HTR-8/SVneo (cell line): ENCODE results near the gene PCNX2.

ENCODE experiments used
- DNase-seq: peaks from one replicate; pipeline ENCODE4 v3.0.0; 2011; ENCODE audit warnings: low spot score, mixed read lengths; ENCODE audit not compliant: insufficient read length
- FAIRE-seq: peaks from 2 replicates; lab custom pipeline; 2011; peaks lifted over from hg19 to GRCh38; lab: Jason Lieb, UNC

PCNX2 gene

DNA sequence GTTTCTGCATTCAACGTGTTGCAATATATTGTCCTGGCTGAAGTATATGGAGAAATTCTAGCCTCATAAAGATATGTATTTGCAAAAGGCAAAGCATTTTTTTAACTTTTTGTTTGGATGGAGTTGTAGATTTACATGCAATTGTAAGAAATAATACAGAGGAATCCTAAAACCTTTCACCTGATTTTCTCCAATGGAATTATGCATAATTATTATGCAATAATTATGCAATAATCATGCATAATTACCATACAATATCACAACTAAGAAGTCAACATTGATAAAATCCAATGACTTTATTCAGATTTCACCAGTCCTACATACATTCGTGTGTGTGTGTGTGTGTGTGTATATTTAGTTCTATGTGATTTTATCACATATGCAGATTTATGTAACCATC lies 24.5 kb upstream of the PCNX2 start:
- FAIRE-seq, result no peak
- no peak for DNase-seq

- DNase-seq, result no peak
Observed at GRCh38 chr1:233319272-233319671, 23.7 kb upstream of the PCNX2 start.

GRCh38 chr1:233316473-233316872 lies 20.9 kb upstream of the PCNX2 start:
- no peak for DNase-seq
- FAIRE-seq, result no peak

More at GRCh38 chr1:233319272-233319671, 23.7 kb upstream of the PCNX2 start:
- FAIRE-seq, result no peak

DNA sequence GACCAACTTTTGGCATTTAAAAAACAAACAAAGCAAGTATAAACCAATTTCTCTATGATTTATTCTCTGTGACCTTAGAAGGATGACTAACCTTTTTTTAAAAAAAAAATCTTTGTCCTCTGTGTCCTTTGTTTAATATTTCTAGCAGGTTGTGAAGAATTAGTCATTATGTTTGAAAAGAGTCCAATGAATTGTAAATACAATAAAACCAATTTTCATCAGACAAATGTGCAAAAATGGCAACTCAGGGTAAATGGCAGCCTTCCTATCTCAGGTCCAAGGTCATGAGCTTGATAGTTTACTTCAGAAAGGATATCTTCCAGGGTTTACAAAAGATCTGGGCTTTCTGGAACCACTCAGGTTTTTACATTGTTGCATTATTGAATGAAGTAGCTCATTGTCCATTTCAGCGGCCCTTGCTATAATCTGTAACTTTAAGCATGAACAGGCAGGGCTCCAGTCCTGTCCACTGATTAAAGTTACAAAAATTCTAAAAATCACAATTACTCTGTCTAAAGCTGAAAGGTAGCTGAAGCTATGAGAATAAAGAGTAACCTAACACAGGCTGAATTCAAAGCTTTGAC lies 20.3 kb upstream of the PCNX2 start:
- FAIRE-seq (no peak), DNase-seq (no peak)

DNA sequence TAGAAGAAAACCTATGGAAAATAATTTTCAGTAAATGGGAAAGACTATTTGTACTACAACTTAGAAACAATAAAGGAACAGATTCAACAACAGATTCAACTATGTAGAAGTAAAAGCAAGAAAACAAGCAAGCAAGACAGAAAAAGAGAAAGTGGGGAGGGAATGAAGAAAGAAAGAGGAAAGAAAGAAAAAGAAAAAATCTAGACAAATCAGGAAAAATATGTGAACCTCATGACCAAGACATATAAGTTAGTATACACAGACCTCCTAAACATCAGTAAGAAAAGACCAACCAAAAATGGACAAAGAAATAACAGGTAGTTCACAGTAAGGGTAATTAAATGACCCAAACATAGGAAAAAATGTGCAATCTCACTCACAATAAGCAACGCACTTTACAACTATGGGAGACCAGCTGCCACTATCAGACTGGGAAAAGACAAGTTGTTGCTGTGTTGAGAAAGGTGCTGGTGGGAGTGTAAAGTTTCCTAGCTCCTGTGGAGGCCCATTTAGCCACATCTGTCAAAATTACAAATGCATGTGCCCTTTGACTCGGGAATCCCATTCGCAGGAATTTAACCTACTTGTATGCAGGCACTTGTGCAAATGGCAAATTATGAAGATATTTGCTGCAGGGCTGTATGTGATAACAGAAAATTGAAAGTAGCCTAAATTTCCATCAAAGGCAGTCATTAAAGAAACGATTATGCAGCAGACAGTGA lies 18.1 kb upstream of the PCNX2 start:
- FAIRE-seq (no peak), DNase-seq (no peak)

DNA sequence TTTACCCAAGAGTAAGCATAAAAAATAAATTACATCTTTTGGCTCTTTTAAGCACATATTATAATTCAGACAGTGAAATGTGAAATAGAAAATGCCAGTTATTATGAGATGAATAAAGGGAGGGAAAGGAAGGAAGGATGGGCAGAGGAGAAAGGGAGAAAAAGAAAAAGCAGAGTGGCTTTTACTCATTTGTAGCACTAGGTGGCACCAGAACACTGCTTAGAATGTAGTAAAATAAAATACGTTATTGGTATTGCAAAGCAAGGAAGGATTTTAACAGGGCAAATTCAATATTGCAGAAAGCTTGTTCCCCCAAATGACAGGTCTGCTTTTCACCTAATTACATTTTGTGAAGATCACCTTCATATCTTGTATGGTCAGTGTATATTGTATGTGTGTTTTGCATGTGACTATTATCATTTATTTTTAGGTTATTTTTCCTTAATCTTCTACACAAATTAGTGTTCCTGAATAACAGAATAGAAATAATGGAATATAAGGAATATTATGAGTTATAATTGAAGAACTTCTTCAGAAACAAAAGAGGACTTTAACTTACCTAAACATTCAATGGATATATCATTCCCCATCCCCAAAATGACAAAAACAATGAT lies 9.1 kb upstream of the PCNX2 start:
- peak; percentile 17 for DNase-seq
- FAIRE-seq, result no peak

GRCh38 chr1:233300326-233300725 lies 4.8 kb upstream of the PCNX2 start:
- FAIRE-seq, result no peak
- no peak for DNase-seq

DNA sequence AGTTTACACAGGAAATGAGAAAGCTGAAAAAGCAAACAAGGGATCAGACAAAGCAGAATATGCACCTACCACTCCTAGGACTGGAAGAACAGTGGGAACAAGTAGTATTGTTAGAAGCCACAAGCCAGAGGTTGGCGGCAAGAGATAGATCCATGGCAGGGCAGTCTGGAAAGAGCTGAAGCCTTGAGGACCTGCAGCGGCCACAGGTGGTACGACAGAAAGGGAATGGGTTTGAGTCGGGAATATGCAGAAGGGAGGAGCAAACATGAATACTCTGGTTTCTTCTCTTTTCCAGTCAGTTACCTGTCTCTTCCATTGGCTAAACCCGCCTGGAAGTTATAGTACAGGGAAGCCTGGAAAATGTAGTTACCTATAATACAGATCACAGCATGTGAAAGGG lies 3.9 kb upstream of the PCNX2 start:
- no peak for DNase-seq
- no peak for FAIRE-seq

- DNase-seq (no peak), FAIRE-seq (no peak)
Observed at GRCh38 chr1:233295975-233296322, 424 bp upstream of the PCNX2 start.

GRCh38 chr1:233294913-233295236 lies 650 bp downstream of the PCNX2 start:
- FAIRE-seq, result no peak
- peak; percentile 65 for DNase-seq

GRCh38 chr1:233293556-233294446 lies 1.7 kb downstream of the PCNX2 start:
- FAIRE-seq (no peak), DNase-seq (no peak)

DNA sequence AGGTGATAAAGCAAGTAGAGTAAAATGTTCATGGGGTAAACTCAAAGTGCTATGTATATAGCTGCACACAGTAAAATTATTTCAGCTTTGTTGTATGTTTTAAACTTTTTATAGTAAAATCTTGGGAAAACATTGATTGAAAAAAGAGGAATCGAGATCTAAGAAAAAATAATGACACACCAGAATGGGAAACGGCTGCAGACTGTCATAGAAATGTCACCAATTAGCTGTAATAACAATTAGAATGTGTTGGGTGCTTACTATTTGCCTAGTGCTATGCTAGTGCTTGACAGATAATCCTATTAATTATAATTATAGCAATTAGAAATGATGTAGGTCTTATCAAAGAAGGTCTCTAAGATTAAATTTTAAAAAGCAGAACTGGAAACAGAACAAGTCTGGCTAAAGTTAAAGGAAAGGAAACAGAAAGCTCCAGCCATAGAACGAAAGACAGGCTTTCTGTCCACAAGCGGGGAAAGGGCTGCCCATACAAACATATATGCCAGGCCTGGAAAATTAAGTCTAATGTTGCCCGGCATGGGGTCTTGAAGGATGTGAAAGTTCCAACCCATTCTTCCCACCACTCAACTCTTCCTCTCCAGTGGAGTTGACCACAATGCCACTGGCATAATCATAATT lies 5.0 kb downstream of the PCNX2 start:
- FAIRE-seq, result no peak
- DNase-seq, result no peak

DNA sequence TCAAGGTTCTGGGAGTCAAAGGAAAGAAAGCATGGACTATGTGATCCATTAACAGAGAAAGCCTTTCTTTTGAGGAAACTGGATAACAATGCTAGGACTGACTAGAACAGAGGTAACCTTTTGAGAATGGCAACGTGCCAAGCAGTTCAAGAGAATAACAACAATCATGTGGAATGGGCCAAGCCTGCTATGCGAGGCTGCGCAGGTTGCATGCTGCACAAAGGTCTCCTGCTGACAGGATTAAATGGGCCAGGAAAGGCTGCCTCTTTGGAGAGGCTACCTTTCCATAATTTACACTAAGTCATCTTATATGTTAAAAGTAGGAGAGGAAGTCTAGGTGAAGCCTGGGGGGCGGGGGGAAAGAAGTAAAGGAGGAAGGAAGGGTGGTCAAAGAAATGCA lies 5.8 kb downstream of the PCNX2 start:
- FAIRE-seq, result no peak
- no peak for DNase-seq

- DNase-seq, result no peak
- no peak for FAIRE-seq
Observed at GRCh38 chr1:233282582-233282886, 13.0 kb downstream of the PCNX2 start.

DNA sequence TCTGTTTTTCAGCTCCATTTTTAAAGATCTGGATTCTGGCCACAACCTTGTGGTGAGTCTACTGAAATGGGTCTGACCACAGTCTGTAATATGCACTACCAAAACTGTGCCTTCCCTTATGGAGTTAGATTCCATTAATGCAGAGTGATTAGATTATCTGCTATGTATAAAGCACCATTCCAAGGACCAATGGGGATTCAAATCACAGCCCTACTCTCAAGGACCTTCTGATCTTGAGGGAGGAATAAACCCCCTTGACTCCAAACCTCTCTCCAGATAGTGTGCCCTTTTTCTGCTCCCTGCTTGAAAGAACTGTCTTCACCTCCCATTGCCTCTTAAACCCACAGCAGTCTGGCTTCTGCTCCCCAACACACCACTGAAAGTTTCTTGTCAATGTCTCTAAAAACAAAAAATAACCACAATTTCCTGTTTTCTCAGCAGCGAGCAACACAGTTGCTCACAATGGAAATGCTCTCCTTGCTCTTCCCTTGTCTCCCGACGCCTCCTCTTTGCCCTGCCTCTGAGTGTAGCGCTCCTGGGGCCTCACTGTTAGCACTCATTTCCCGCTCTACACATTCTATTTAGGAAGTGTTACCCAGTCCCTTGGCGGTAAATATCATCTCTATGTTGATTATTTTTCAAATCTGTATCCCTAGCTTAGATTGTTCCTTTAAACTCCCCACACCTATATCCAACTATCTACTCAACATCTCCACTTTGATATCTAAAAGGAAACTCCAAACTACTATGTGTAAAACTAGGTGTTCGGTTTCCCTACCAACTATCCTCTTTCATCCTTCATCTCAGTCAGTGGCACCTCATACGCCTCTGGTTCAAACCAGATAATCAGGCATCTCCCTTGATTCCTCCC lies 13.6 kb downstream of the PCNX2 start:
- DNase-seq (no peak), FAIRE-seq (no peak)

- FAIRE-seq (no peak), DNase-seq (no peak)
Observed at GRCh38 chr1:233279971-233280370, 15.6 kb downstream of the PCNX2 start.

GRCh38 chr1:233278631-233279030 lies 16.9 kb downstream of the PCNX2 start:
- DNase-seq, result no peak
- no peak for FAIRE-seq

DNA sequence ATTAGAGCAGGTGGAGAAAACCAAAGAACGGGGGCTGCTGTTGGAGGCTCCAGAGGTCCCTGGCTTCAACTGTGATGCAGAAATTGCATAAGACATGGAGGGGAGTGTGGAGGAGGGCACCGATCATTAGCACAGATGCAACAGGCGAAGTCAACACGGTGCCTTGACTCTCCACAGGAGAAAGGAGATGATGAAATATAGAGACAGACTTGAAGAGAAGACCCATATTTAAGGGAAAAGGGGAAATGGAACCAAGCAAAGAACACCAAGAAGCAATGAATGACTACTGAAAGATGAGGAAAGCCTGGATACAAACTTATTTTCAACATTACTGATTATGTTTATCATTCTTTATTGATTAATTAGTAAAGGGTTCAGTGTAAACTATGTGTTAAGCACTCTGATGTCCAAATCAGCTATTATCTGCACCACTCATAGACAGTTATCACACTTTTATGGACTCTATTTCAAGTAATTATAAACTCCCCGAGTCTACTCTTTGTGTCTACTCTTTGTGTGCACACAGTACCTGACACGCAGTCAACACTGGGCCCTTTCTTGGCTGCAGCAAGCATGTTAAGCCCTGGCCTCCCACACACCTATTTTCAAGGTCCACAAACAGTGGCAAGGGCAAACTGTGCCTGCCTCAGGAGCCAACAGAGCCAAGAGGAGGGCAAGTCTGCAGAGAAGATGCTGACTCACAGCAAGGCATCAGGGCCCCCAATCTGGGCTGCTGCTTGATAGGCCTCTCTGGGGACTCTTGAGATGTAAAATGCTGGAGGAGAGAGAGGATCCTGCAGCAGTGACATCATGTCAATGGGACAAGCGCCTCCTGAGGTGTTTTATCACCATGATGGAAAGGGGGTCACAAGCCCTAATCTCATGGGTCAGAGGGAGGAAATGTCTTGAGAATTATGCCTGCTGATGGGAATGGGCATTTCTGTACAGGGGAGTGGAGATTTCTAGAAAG lies 17.6 kb downstream of the PCNX2 start:
- no peak for FAIRE-seq
- DNase-seq, result no peak

GRCh38 chr1:233269656-233270055 lies 25.9 kb downstream of the PCNX2 start:
- FAIRE-seq (no peak), DNase-seq (peak; percentile 8)
